HL-60 (cell line): ENCODE data around the gene MAP4K4.

Source experiments
- DNase-seq, 2 experiments: peaks; one replicate each; pipeline ENCODE4 v3.0.0-alpha.2; 2010 to 2020; ENCODE audit warnings: low read depth in 1 of 2, low spot score in 1 of 2
- H3K27ac ChIP-seq: fragments of 250-450 bp; sonication (Bioruptor Pico); replicated peaks from 2 replicates; pipeline ENCODE4 v1.5.1; 2020; ENCODE audit warnings: mild to moderate bottlenecking, moderate library complexity
- H3K27me3 ChIP-seq: fragments of 250-450 bp; sonication (Bioruptor Pico); 2 replicates; pipeline ENCODE4 v1.5.1; 2021; ENCODE audit warnings: mild to moderate bottlenecking, moderate library complexity; ENCODE audit not compliant: insufficient read depth, poor library complexity, severe bottlenecking
- H3K4me3 ChIP-seq: replicated peaks from 2 replicates; pipeline ENCODE4 v1.5.1; 2011; ENCODE audit warnings: mild to moderate bottlenecking, control low read depth, low read length; ENCODE audit not compliant: insufficient read depth
- GABPA ChIP-seq: IDR thresholded peaks from 2 replicates; pipeline ENCODE4 v1.6.1; 2012; ENCODE audit warnings: low read depth
- POLR2AphosphoS5 ChIP-seq: IDR thresholded peaks from 2 replicates; pipeline ENCODE4 v1.6.1; 2012; ENCODE audit warnings: low read depth
- SPI1 ChIP-seq: IDR thresholded peaks from 2 replicates; pipeline ENCODE4 v1.6.1; 2012; ENCODE audit warnings: low read depth, mild to moderate bottlenecking, borderline replicate concordance
- TF ChIP-seq, protein P1 (sequence below): IDR thresholded peaks from 2 replicates; pipeline ENCODE4 v1.6.1; 2012; ENCODE audit warnings: low read depth; ENCODE audit not compliant: insufficient replicate concordance
- TF ChIP-seq, protein P2 (sequence below): IDR thresholded peaks from one replicate; pipeline ENCODE4 v1.5.1; 2011; ENCODE audit warnings: low read length, control low read depth, inconsistent platforms; ENCODE audit not compliant: insufficient read depth

MAP4K4 gene

DNA sequence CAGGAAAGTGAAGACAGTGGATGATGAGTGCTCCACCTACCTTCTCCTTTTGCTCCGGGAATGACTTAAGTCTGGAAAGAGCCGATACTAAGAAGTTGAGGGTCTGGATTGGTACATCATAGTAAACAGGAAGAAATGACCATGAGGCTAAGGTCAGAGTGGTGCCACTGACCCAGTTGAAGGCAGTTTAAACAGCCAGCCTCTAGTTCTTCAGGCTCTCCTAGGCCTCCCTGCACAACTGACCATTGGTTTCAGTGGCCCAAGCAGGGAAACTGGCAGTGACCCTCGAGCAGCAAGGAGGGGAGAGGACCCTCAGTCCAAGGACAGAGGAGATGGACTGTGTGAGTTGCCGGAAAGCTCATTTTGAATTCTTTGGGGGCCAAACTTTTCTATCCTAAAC is 119.1 kb downstream of the MAP4K4 start:
- no peak for TF ChIP-seq POLR2AphosphoS5
- TF ChIP-seq, protein P1, sequence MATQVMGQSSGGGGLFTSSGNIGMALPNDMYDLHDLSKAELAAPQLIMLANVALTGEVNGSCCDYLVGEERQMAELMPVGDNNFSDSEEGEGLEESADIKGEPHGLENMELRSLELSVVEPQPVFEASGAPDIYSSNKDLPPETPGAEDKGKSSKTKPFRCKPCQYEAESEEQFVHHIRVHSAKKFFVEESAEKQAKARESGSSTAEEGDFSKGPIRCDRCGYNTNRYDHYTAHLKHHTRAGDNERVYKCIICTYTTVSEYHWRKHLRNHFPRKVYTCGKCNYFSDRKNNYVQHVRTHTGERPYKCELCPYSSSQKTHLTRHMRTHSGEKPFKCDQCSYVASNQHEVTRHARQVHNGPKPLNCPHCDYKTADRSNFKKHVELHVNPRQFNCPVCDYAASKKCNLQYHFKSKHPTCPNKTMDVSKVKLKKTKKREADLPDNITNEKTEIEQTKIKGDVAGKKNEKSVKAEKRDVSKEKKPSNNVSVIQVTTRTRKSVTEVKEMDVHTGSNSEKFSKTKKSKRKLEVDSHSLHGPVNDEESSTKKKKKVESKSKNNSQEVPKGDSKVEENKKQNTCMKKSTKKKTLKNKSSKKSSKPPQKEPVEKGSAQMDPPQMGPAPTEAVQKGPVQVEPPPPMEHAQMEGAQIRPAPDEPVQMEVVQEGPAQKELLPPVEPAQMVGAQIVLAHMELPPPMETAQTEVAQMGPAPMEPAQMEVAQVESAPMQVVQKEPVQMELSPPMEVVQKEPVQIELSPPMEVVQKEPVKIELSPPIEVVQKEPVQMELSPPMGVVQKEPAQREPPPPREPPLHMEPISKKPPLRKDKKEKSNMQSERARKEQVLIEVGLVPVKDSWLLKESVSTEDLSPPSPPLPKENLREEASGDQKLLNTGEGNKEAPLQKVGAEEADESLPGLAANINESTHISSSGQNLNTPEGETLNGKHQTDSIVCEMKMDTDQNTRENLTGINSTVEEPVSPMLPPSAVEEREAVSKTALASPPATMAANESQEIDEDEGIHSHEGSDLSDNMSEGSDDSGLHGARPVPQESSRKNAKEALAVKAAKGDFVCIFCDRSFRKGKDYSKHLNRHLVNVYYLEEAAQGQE: no peak
- TF ChIP-seq, protein P2, sequence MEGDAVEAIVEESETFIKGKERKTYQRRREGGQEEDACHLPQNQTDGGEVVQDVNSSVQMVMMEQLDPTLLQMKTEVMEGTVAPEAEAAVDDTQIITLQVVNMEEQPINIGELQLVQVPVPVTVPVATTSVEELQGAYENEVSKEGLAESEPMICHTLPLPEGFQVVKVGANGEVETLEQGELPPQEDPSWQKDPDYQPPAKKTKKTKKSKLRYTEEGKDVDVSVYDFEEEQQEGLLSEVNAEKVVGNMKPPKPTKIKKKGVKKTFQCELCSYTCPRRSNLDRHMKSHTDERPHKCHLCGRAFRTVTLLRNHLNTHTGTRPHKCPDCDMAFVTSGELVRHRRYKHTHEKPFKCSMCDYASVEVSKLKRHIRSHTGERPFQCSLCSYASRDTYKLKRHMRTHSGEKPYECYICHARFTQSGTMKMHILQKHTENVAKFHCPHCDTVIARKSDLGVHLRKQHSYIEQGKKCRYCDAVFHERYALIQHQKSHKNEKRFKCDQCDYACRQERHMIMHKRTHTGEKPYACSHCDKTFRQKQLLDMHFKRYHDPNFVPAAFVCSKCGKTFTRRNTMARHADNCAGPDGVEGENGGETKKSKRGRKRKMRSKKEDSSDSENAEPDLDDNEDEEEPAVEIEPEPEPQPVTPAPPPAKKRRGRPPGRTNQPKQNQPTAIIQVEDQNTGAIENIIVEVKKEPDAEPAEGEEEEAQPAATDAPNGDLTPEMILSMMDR: no peak
- TF ChIP-seq SPI1: no peak
- TF ChIP-seq GABPA: no peak
- Histone ChIP-seq H3K4me3 (no peak overlapping the region), H3K27me3 (no peaks in the 10 kb centered on the region), H3K27ac (no peak overlapping the region)
- no peak for DNase-seq

GRCh38 chr2:101817481-101817880 is 120.0 kb downstream of the MAP4K4 start:
- H3K27ac ChIP-seq: no peak overlapping the region
- TF ChIP-seq GABPA (no peak), SPI1 (no peak)
- TF ChIP-seq, protein P1: no peak
- TF ChIP-seq, protein P2: no peak
- no peak overlapping the region for H3K4me3 ChIP-seq
- no peaks in the 10 kb centered on the region for H3K27me3 ChIP-seq
- no peak for DNase-seq

GRCh38 chr2:101818531-101819451 is 121.3 kb downstream of the MAP4K4 start:
- TF ChIP-seq POLR2AphosphoS5 (no peak), GABPA (no peak), SPI1 (no peak)
- TF ChIP-seq, protein P1: no peak
- TF ChIP-seq, protein P2: no peak
- no peak for DNase-seq
- H3K27me3 ChIP-seq: no peaks in the 10 kb centered on the region
- H3K27ac ChIP-seq: no peak overlapping the region
- H3K4me3 ChIP-seq: no peak overlapping the region
